Melanocyte of skin (primary cell): ENCODE measurements around the gene GAR1. TPM values are rescaled to one million over a fixed set of nuclear protein-coding genes. Genes with fewer than 3 reads are reported as not detected.

Experiments used
- total RNA-seq, 2 donors: library from RNA; depleted of rRNA; stranded (reverse); fragments of >200 nt; gene quantifications; 2 replicates each; pipeline ENCODE4 v1.2.3, GENCODE V29; 2012

Gene GAR1
- total RNA-seq = 1 to 10 TPM; 4.0 to 4.1 TPM

GRCh38 chr4:109815151-109816081 is at the start of gene GAR1:
GAR1 (plus strand) TSS chr4:109815762; CDS start chr4:109816165, 403 bp downstream.

GRCh38 chr4:109801895-109802319 is 13.7 kb upstream of the GAR1 start, which contains the start of gene CFI:
CFI (minus strand) TSS chr4:109801999; CDS start chr4:109801971, 28 bp downstream.

GRCh38 chr4:109827672-109828071 is 12.1 kb downstream of the GAR1 start, which contains the start of gene RRH:
RRH (plus strand) TSS chr4:109827972; CDS start chr4:109828028, 56 bp downstream.

GRCh38 chr4:109847896-109848442 is 32.4 kb downstream of the GAR1 start, which contains the start of gene LRIT3:
LRIT3 (plus strand) TSS chr4:109848107; CDS start chr4:109848202, 95 bp downstream.

Other genes starting within 250 kb of the GAR1 start
- 10 to 100 TPM; 24.1 to 40.3 TPM for gene CASP6, start 112.3 kb upstream of the GAR1 start, total RNA-seq
- gene PLA2G12A, start 85.7 kb upstream of the GAR1 start, total RNA-seq = 10 to 100 TPM in 1 of 2 donors, 1 to 10 TPM in 1; 9.3 to 11.4 TPM
- gene CFI, start 13.8 kb upstream of the GAR1 start, total RNA-seq = 1 to 10 TPM in 1 of 2 donors, under 1 TPM in 1; 0.33 to 1.0 TPM
- under 1 TPM in 1 of 2 donors, not detected in 1; under 0.01 TPM for gene RRH, start 12.2 kb downstream of the GAR1 start, total RNA-seq
- gene LRIT3, start 32.3 kb downstream of the GAR1 start, total RNA-seq = under 1 TPM; under 0.01 TPM
- 1 to 10 TPM in 1 of 2 donors, under 1 TPM in 1; under 0.01 to 1.7 TPM for gene EGF, start 97.1 kb downstream of the GAR1 start, total RNA-seq